Small intestine (tissue), 7 donors: ENCODE data around the gene FBN3. TPM values are rescaled to one million over a fixed set of nuclear protein-coding genes. Genes with fewer than 3 reads are reported as not detected.
"Not testable (repeated sequence)": the region's sequence is repeated elsewhere in the genome, so short reads cannot be mapped to it uniquely, and the experiment has no call there.

Source experiments
- DNase-seq, 2 donors: peaks; one replicate each; pipeline versions ENCODE4 v3.0.0 to v3.0.0-alpha.2; 2013
- FAIRE-seq: peaks from 2 replicates; lab custom pipeline; 2012; peaks lifted over from hg19 to GRCh38; lab: Jason Lieb, UNC
- H3K27ac ChIP-seq, 3 donors: one replicate each; pipeline ENCODE4 v1.5.1; 2013; ENCODE audit warnings: low read length in 2 of 3, mild to moderate bottlenecking in 2 of 3, control low read depth in 1 of 3, inconsistent platforms in 1 of 3, low read depth in 1 of 3, moderate library complexity in 1 of 3
- H3K27me3 ChIP-seq, 3 donors: one replicate each; pipeline ENCODE4 v1.6.1; 2013; ENCODE audit warnings: low read length in 3 of 3, inconsistent platforms in 1 of 3; ENCODE audit not compliant: control insufficient read depth in 3 of 3, insufficient read depth in 3 of 3
- H3K36me3 ChIP-seq, 3 donors: one replicate each; pipeline ENCODE4 v1.6.1; 2013; ENCODE audit warnings: low read length in 3 of 3, inconsistent platforms in 1 of 3, low read depth in 1 of 3, mild to moderate bottlenecking in 1 of 3, moderate library complexity in 1 of 3; ENCODE audit not compliant: control insufficient read depth in 3 of 3, insufficient read depth in 2 of 3
- H3K4me1 ChIP-seq, 3 donors: one replicate each; pipeline ENCODE4 v1.6.1; 2013; ENCODE audit warnings: low read length in 2 of 3, inconsistent platforms in 1 of 3, low read depth in 1 of 3, mild to moderate bottlenecking in 1 of 3, moderate library complexity in 1 of 3; ENCODE audit not compliant: control insufficient read depth in 3 of 3, insufficient read depth in 2 of 3
- H3K4me3 ChIP-seq, 3 donors: one replicate each; pipeline ENCODE4 v1.5.1; 2013; ENCODE audit warnings: low read length in 3 of 3, control low read depth in 1 of 3, inconsistent platforms in 1 of 3, low read depth in 1 of 3, mild to moderate bottlenecking in 1 of 3, moderate library complexity in 1 of 3
- H3K9me3 ChIP-seq, 2 donors: one replicate each; pipeline ENCODE4 v1.6.1; 2013; ENCODE audit warnings: low read depth in 1 of 2, low read length in 1 of 2; ENCODE audit not compliant: control insufficient read depth in 2 of 2, insufficient read depth in 1 of 2
- WGBS, 3 donors: extraction: QIAGEN DNeasy Blood & Tissue Kit; methylation state at CpG; one replicate each; pipeline ENCODE4 v1.1.7; 2013; 5-methylcytosine and 5-hydroxymethylcytosine counted together
- polyA plus RNA-seq, 4 donors: library from polyadenylated mRNA; stranded (reverse) in 3 of 4; unstranded in 1 of 4; fragments of 200-250 nt in 3 of 4; fragments of 120-200 nt in 1 of 4; gene quantifications; one replicate each; pipeline versions ENCODE4 v1.2.1 to v1.2.3, GENCODE V29; 2013
- donor health status: healthy with polysubstance abuse.
- donor health status: control.
- donor health status: control.
- donor health status: Bipolar disorder and iron deficiency.
- donor health status: healthy.

Gene FBN3
- polyA plus RNA-seq, 4 donors = 0.04 to 2.5 TPM; not detected in 2

GRCh38 chr19:8108560-8109445 lies 40.6 kb downstream of the FBN3 start:
- WGBS, 3 donors = 71 to 82% (median 72%) methylated on average over 19 of the region's 19 CpGs
- Histone ChIP-seq H3K9me3 (no peaks in the 10 kb centered on the region), H3K27me3 (peaks cover 0 to 4% (median 0%) of the 10 kb centered on the region in 3 donors), H3K4me3 (no peak overlapping the region), H3K27ac (no peak overlapping the region), H3K36me3 (peaks cover 0 to 11% (median 0%) of the 10 kb centered on the region in 3 donors), H3K4me1 (no peaks in the 10 kb centered on the region)
- FAIRE-seq (no peak), DNase-seq (no peak)

- Histone ChIP-seq H3K9me3 (no peaks in the 10 kb centered on the region), H3K4me1 (no peaks in the 10 kb centered on the region), H3K36me3 (peaks cover 0 to 11% (median 0%) of the 10 kb centered on the region in 3 donors), H3K4me3 (no peak overlapping the region), H3K27ac (no peak overlapping the region), H3K27me3 (peaks cover 0 to 4% (median 0%) of the 10 kb centered on the region in 3 donors)
- WGBS, 3 donors = 75 to 83% (median 76%) methylated on average over 2 of the region's 2 CpGs
- FAIRE-seq (no peak), DNase-seq (no peak)
These were observed 42.0 kb downstream of the FBN3 start for GRCh38 chr19:8107301-8107903.

- Histone ChIP-seq H3K4me3 (no peak overlapping the region), H3K36me3 (peaks cover 0 to 8% (median 0%) of the 10 kb centered on the region in 3 donors), H3K27ac (no peak overlapping the region), H3K4me1 (no peaks in the 10 kb centered on the region), H3K27me3 (peaks cover 0 to 4% (median 0%) of the 10 kb centered on the region in 3 donors), H3K9me3 (no peaks in the 10 kb centered on the region)
- FAIRE-seq (no peak), DNase-seq (no peak)
- WGBS, 3 donors = 67 to 78% (median 75%) methylated on average over 2 of the region's 2 CpGs
These were observed 43.9 kb downstream of the FBN3 start for GRCh38 chr19:8105471-8105870.

- H3K4me1 ChIP-seq, H3K36me3 ChIP-seq, FAIRE-seq, H3K9me3 ChIP-seq, H3K4me3 ChIP-seq, H3K27me3 ChIP-seq, H3K27ac ChIP-seq, DNase-seq: not testable (repeated sequence)
- 80 to 86% (median 83%) methylated on average over 12 of the region's 12 CpGs for WGBS, 3 donors
These were observed 47.5 kb downstream of the FBN3 start for GRCh38 chr19:8101910-8102309.

- peaks cover 0 to 4% (median 0%) of the 10 kb centered on the region in 3 donors for H3K36me3 ChIP-seq
- H3K27me3 ChIP-seq = no peaks in the 10 kb centered on the region
- peaks cover 0 to 12% of the 10 kb centered on the region in 2 donors for H3K9me3 ChIP-seq
- H3K4me1 ChIP-seq = no peaks in the 10 kb centered on the region
- DNase-seq (no peak), FAIRE-seq (no peak)
- WGBS, 3 donors = 94 to 96% (median 96%) methylated on average over 4 of the region's 4 CpGs
- no peak overlapping the region for H3K4me3 ChIP-seq
- no peak overlapping the region for H3K27ac ChIP-seq
These were observed 48.1 kb downstream of the FBN3 start for GRCh38 chr19:8101311-8101710.

GRCh38 chr19:8097681-8098567 lies 51.5 kb downstream of the FBN3 start:
- peaks cover 0 to 12% (median 0%) of the 10 kb centered on the region in 3 donors for H3K36me3 ChIP-seq
- H3K4me3 ChIP-seq = no peak overlapping the region
- DNase-seq = no peak
- H3K4me1 ChIP-seq = no peaks in the 10 kb centered on the region
- no peak overlapping the region for H3K27ac ChIP-seq
- FAIRE-seq = no peak
- H3K9me3 ChIP-seq = peaks cover 0 to 36% of the 10 kb centered on the region in 2 donors
- WGBS, 3 donors = 80 to 90% (median 80%) methylated on average over 5 of the region's 5 CpGs
- no peaks in the 10 kb centered on the region for H3K27me3 ChIP-seq

- Histone ChIP-seq H3K27me3 (no peaks in the 10 kb centered on the region), H3K36me3 (peaks cover 0 to 12% (median 0%) of the 10 kb centered on the region in 3 donors), H3K4me3 (no peak overlapping the region), H3K9me3 (peaks cover 0 to 36% of the 10 kb centered on the region in 2 donors), H3K4me1 (no peaks in the 10 kb centered on the region), H3K27ac (no peak overlapping the region)
- DNase-seq (no peak), FAIRE-seq (no peak)
- WGBS, 3 donors = 90% methylated on average over 10 of the region's 10 CpGs
These were observed 52.2 kb downstream of the FBN3 start for GRCh38 chr19:8097198-8097597.

- Histone ChIP-seq H3K36me3 (peaks cover 0 to 9% (median 0%) of the 10 kb centered on the region in 3 donors), H3K9me3 (peaks cover 0 to 36% of the 10 kb centered on the region in 2 donors), H3K4me3 (no peak overlapping the region), H3K4me1 (no peaks in the 10 kb centered on the region), H3K27ac (no peak overlapping the region), H3K27me3 (no peaks in the 10 kb centered on the region)
- no peak for FAIRE-seq
- DNase-seq = no peak
- 92 to 98% (median 97%) methylated on average over 3 of the region's 3 CpGs for WGBS, 3 donors
These were observed 53.3 kb downstream of the FBN3 start for GRCh38 chr19:8096071-8096470.
